Mucosa of descending colon (tissue), 3 donors: Measurements from ENCODE around the gene BCL11A. TPM values are rescaled to one million over a fixed set of nuclear protein-coding genes. Genes with fewer than 3 reads are reported as not detected.

Source experiments
- ATAC-seq: fragments of 200-7000 bp; cut with Tn5 transposase; one replicate; pipeline ENCODE4 v1.9.1; 2020; ENCODE audit warnings: mild to moderate bottlenecking, moderate library complexity
- DNase-seq, 3 donors: peaks; one replicate each; pipeline ENCODE4 v3.0.0-alpha.2; 2020
- H3K36me3 ChIP-seq: fragments of 200-600 bp; one replicate; pipeline ENCODE4 v1.8.0; 2021; ENCODE audit warnings: low read depth, mild to moderate bottlenecking
- H3K4me1 ChIP-seq: fragments of 200-600 bp; one replicate; pipeline ENCODE4 v1.8.0; 2021; ENCODE audit warnings: low read depth, mild to moderate bottlenecking
- H3K4me3 ChIP-seq: fragments of 200-600 bp; one replicate; pipeline ENCODE4 v1.8.0; 2021; ENCODE audit warnings: mild to moderate bottlenecking
- H3K9me3 ChIP-seq: fragments of 200-600 bp; one replicate; pipeline ENCODE4 v1.8.0; 2021; ENCODE audit warnings: mild to moderate bottlenecking
- intact Hi-C, 2 donors: fragments of 100-400 bp; cut with DNase I in 1 of 2; cut with micrococcal nuclease in 1 of 2; formaldehyde crosslinking; loops; one replicate each; pipeline versions ENCODE4 v1.11.0 to v1.11.1; 2022; cut with DNase I, micrococcal nuclease
- total RNA-seq, 3 donors: library from RNA; stranded (reverse); fragmentation: NEBNext Ultra II Directional in 2 of 3; extraction: Animal tissue kit (Norgen Biotek cat#: 25700) in 2 of 3; gene quantifications; one replicate each; pipeline versions ENCODE4 v1.2.1 to v1.2.4, GENCODE V29; 2021 to 2023
- TF ChIP-seq, protein P1 (sequence below): fragments of 200-600 bp; IDR thresholded peaks from one replicate; pipeline ENCODE4 v1.8.0; 2022; ENCODE audit warnings: antibody characterized with exemption, mild to moderate bottlenecking
- donor health status: DM: no; HTN: no; CAD: no; lungs with moderate emphysema.
- donor health status: DM: no; HTN: no; CAD: no.
- donor health status: DM: no; HTN: yes; CAD: no.

Gene BCL11A
- total RNA-seq, 3 donors from 2014 or later = 22.8 to 59.6 (median 40.7) TPM

DNA sequence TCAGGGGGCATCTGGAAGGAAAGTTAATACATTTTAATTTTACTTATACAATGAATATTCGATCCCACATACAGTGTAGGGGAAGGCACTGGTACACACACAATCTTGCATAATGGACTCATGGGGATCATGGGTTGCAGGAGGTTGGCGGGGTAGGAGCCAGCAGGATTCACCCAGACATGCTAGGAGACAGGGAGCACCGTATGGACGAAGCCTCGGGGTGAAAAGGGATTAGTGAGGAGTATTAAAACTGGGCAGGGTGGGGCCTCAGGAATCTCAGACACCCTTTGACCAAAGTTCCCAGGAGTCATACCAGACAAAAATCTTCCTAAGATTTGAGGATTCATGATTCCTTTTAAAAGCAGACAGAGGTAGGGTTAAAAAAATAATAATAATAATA lies 140.8 kb downstream of the BCL11A start:
- intact Hi-C loops = no loop called here
- H3K9me3 ChIP-seq = no peaks in the 10 kb centered on the region
- no peaks in the 10 kb centered on the region for H3K36me3 ChIP-seq
- TF ChIP-seq, protein P1, sequence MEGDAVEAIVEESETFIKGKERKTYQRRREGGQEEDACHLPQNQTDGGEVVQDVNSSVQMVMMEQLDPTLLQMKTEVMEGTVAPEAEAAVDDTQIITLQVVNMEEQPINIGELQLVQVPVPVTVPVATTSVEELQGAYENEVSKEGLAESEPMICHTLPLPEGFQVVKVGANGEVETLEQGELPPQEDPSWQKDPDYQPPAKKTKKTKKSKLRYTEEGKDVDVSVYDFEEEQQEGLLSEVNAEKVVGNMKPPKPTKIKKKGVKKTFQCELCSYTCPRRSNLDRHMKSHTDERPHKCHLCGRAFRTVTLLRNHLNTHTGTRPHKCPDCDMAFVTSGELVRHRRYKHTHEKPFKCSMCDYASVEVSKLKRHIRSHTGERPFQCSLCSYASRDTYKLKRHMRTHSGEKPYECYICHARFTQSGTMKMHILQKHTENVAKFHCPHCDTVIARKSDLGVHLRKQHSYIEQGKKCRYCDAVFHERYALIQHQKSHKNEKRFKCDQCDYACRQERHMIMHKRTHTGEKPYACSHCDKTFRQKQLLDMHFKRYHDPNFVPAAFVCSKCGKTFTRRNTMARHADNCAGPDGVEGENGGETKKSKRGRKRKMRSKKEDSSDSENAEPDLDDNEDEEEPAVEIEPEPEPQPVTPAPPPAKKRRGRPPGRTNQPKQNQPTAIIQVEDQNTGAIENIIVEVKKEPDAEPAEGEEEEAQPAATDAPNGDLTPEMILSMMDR = no peak
- no peak overlapping the region for H3K4me3 ChIP-seq
- ATAC-seq = no peak
- DNase-seq = no peak
- peaks cover 5% of the 10 kb centered on the region for H3K4me1 ChIP-seq

DNA sequence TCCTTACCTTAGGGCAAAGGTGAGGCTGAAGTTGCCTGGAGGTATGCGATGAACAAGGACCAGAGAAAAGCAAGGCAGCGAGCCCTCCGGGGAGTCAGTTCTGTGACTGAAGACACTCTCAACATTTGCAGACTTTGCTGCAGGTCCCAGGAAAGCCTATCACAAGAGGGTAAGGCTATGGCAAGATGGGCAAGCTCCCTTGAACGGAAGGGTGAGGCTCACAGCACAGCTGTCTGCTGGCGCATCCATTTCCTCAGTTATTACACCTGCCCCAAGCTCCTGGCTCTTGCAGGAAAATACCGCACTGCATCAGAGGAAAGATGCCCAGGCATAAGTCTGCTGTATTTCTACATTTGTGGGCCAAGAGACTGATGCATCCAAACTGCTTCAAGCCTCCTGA lies 141.4 kb downstream of the BCL11A start:
- TF ChIP-seq, protein P1 = no peak
- no peaks in the 10 kb centered on the region for H3K9me3 ChIP-seq
- H3K36me3 ChIP-seq = no peaks in the 10 kb centered on the region
- peaks cover 5% of the 10 kb centered on the region for H3K4me1 ChIP-seq
- ATAC-seq = no peak
- intact Hi-C loops = no loop called here
- no peak for DNase-seq
- H3K4me3 ChIP-seq = no peak overlapping the region

DNA sequence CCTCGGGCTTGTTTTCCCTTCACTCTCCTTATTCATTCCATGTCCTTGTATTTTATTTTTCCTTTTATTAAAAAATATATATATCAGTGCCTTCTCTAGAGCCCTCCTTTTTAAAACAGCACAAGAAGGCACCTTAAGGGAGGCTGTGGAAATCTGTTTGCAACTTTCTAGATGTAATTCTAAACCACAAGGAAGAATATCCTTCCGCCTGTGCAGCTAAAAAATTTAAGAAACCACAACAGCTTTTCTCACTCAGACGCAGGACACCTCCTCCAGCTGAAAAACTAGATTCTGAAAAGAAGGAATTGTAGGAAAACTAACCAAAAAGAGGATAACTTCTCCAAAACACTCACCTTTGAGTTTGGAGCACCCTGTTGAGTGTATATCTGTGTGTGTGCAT lies 142.2 kb downstream of the BCL11A start:
- H3K36me3 ChIP-seq = no peaks in the 10 kb centered on the region
- intact Hi-C loops = no loop called here
- TF ChIP-seq, protein P1 = no peak

DNA sequence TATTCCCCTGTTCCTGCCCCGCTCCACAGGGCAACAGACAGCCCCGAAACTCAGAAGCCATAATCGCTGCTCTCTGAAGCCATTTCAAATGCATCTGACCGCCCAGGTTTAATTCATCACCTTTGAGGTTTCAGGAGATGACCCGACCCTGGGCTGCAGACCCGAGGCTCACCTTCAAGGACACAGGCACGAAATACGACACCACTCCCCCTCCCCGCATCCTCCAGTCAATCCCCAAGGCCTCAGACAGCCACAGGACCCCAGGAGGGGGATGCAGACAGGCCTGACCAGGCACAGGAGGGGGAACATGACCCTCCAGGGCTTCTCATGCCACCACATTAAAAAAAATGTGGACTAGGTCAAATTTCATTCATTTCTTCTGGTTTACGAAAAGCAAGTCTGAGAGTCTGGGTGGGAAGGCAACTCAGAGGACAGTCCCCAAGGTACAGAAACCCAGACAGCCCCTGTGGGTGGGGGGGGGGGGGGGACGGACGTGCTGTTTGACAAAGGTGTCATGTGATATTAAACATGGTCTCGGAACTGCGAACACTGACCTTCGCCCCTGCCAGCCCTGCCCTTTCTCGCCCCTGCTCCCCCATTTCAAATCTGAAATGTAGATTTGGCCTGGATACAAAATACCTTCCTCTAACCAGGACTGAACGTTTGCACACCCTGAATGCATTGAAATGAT lies 142.9 kb downstream of the BCL11A start:
- DNase-seq (no peak), ATAC-seq (no peak)
- TF ChIP-seq, protein P1 = no peak
- intact Hi-C loops = no loop called here
- Histone ChIP-seq H3K36me3 (no peaks in the 10 kb centered on the region), H3K4me1 (no peaks in the 10 kb centered on the region), H3K9me3 (no peaks in the 10 kb centered on the region), H3K4me3 (no peak overlapping the region)

More for the DNA sequence above, 142.2 kb downstream of the BCL11A start:
- Histone ChIP-seq H3K4me3 (no peak overlapping the region), H3K9me3 (no peaks in the 10 kb centered on the region), H3K4me1 (peaks cover 3% of the 10 kb centered on the region)
- ATAC-seq = no peak
- DNase-seq = no peak

DNA sequence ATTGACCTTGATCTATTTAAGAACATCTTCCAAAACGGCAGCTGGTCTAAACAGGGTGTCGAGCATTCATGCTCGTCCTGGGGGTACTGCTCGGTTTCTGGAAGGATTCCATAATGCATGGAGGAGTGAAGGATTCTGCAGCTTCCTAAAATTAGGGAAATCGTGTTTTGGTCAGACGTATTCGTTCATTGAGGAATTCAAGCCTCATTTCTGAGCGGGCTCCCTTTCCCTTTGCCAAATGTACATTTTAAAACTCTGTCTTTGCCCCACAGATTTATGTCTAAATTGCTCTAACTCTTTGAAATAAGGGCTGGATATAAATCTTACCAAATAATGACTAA lies 144.0 kb downstream of the BCL11A start:
- TF ChIP-seq, protein P1 = no peak
- intact Hi-C loops = no loop called here

More for the DNA sequence above, 144.0 kb downstream of the BCL11A start:
- H3K36me3 ChIP-seq = no peaks in the 10 kb centered on the region
- H3K4me3 ChIP-seq = no peak overlapping the region
- DNase-seq (no peak), ATAC-seq (no peak)
- no peaks in the 10 kb centered on the region for H3K4me1 ChIP-seq
- H3K9me3 ChIP-seq = no peaks in the 10 kb centered on the region
